ENCODE results near the gene NCOA7. TPM values are rescaled to one million over a fixed set of nuclear protein-coding genes. Genes with fewer than 3 reads are reported as not detected.

The NCOA7 gene, protein sequence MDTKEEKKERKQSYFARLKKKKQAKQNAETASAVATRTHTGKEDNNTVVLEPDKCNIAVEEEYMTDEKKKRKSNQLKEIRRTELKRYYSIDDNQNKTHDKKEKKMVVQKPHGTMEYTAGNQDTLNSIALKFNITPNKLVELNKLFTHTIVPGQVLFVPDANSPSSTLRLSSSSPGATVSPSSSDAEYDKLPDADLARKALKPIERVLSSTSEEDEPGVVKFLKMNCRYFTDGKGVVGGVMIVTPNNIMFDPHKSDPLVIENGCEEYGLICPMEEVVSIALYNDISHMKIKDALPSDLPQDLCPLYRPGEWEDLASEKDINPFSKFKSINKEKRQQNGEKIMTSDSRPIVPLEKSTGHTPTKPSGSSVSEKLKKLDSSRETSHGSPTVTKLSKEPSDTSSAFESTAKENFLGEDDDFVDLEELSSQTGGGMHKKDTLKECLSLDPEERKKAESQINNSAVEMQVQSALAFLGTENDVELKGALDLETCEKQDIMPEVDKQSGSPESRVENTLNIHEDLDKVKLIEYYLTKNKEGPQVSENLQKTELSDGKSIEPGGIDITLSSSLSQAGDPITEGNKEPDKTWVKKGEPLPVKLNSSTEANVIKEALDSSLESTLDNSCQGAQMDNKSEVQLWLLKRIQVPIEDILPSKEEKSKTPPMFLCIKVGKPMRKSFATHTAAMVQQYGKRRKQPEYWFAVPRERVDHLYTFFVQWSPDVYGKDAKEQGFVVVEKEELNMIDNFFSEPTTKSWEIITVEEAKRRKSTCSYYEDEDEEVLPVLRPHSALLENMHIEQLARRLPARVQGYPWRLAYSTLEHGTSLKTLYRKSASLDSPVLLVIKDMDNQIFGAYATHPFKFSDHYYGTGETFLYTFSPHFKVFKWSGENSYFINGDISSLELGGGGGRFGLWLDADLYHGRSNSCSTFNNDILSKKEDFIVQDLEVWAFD
- total RNA-seq = 46.1 and 84.0 TPM in 2 replicates

DNA sequence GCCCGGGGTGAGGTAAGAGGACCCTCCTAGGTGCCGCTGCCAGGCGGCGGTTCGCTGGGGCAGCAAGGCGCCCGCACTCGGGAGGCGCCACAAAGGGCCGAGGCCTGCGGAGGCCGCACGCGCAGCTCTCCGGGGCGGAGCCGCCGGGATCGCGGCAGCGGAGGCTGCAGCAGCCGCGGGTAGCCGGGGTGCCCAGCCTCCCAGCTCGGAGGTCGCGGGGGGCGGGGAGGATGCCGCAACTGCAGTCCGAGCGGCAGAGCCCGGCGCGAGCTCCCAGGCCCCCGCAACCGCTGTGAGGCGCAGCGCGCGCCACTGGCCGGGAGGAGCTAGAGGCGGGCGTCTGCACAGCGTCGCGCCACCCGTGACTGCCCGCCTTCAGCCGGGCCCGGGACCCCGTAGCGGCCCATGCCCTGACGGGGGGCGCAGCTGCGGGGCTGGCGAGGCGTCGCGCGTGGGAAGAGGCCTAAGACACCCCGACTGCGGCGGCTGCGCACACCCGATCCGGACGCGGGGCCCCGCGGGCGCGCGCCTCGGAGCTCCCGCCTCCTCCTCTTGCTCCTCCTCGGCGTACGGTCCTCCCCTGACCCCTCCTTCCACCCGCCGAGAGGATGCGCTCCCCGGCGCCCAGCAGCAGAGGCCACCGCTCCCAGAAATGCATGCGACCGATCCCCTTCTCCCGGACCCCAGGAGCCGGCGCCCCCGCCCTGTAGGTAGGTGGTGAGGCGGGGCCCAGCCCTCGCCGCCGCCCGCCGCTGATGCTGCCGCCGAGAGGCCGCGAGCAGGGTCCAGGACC is at the start of gene NCOA7:
Gene NCOA7, plus strand, starts transcription at position 603 of the 793 bp plus-strand sequence. CDS start 24,395 bp downstream, outside the sequence.

DNA sequence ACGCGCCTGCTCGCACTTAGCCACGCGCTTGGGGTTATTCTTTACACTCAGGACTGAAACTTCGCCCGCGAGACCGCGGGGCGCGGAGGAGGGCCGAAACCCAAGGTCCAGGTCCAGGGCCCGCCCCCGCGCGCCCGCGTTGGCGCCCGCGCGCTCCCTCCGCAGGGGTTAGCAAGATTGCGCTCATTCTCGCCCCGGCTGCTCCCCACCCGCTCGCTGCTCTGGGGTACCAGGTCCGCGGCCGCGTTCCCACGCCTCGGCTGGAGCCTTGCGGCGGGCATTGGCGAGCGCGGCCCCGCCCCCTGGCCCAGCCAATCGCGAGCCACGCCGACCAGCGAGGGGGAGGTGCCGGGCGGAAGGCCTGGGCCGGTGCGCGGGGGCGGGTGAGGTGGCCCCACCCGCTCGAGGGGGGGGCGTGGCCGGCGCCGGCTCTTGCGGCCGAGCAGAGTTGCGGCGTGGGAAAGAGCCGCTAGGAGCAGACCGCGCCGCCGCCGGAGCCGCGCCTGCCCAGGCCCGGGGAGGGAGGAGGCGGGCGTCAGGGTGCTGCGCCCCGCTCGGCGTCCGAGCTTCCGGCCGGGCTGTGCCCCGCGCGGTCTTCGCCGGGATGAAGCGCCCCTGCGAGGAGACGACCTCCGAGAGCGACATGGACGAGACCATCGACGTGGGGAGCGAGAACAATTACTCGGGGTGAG is 41.4 kb upstream of the NCOA7 start, which contains the start of gene HEY2:
Gene HEY2, plus strand, starts transcription at position 460 of the 692 bp plus-strand sequence. Its CDS starts 145 bp downstream, at position 605.

DNA sequence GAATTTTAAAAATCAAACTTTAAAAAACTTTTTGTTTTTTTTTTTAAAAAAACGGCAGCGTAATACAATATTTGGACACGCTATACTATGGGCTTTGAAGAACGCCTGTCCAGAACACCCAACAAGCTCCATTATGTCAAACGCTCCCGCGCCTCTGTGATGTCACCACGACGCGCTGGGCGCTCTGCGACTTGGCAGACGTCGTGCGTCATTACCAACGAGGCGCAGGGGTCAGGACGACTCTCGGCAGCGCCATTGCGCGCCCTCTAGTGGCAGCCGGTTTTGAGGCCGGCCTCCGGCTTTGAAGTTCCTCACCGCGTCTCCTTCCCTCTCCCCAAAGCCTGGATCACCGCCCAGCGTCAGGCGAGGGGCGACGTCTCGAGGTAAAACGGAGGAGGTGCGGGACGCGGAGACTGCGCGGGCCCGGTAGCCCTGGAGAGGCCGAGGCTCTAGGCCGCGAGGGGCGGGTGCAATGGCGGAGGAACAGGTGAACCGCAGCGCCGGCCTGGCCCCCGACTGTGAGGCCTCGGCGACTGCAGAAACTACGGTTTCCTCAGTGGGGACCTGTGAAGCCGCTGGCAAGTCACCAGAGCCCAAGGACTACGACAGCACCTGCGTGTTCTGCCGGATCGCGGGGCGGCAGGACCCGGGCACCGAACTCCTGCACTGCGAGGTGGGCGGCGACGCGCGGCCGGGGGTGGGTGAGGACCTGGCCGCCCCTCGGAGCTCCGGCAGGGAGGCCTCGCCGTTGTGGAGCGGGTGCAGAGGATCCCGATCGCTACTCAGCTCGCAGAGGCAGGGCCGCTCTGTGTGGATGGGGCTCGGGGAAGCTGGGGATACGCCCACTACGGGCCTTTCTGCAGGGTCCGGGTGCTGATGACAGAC is 166.0 kb downstream of the NCOA7 start, which contains the start of gene HINT3:
Gene HINT3, plus strand, starts transcription at position 265 of the 885 bp plus-strand sequence. Its CDS starts 208 bp downstream, at position 473.

Other genes starting within 250 kb of the NCOA7 start
- not detected in 2 replicates for gene HEY2, start 41.3 kb upstream of the NCOA7 start, total RNA-seq
- gene HINT3, start 165.8 kb downstream of the NCOA7 start, total RNA-seq = 21.4 and 41.6 TPM in 2 replicates
- 39.5 and 51.4 TPM in 2 replicates for gene TRMT11, start 195.6 kb downstream of the NCOA7 start, total RNA-seq